HG03095 (cell line): ENCODE measurements around the gene FOXC2.

Experiments
- ATAC-seq: cut with Tn5 transposase; IDR thresholded peaks from one replicate; pipeline ENCODE4 v1.9.1; 2021; ENCODE audit warnings: moderate library complexity; ENCODE audit not compliant: unreplicated experiment

Gene FOXC2

GRCh38 chr16:86572606-86573005 lies 6.0 kb downstream of the FOXC2 start:
- ATAC-seq = no peak

GRCh38 chr16:86573215-86573614 lies 6.6 kb downstream of the FOXC2 start:
- no peak for ATAC-seq

GRCh38 chr16:86573646-86574508 lies 7.2 kb downstream of the FOXC2 start:
- no peak for ATAC-seq

- no peak for ATAC-seq
Observed at GRCh38 chr16:86574646-86575045, 8.0 kb downstream of the FOXC2 start.

- ATAC-seq = no peak
Observed at GRCh38 chr16:86575095-86575685, 8.6 kb downstream of the FOXC2 start.

- ATAC-seq = no peak
Observed at GRCh38 chr16:86575754-86576557, 9.3 kb downstream of the FOXC2 start.

- ATAC-seq = no peak
Observed at GRCh38 chr16:86576591-86577313, 10.1 kb downstream of the FOXC2 start.

- no peak for ATAC-seq
Observed at GRCh38 chr16:86577314-86577971, 10.8 kb downstream of the FOXC2 start.

- no peak for ATAC-seq
Observed at GRCh38 chr16:86578061-86578599, 11.5 kb downstream of the FOXC2 start, which contains the start of gene FOXL1. TSS of gene FOXL1 (plus strand) at chr16:86578549. CDS start at chr16:86578724, 175 bp downstream.

- no peak for ATAC-seq
Observed at GRCh38 chr16:86578611-86579267, 12.1 kb downstream of the FOXC2 start.

GRCh38 chr16:86579268-86580062 lies 12.8 kb downstream of the FOXC2 start:
- no peak for ATAC-seq

GRCh38 chr16:86580063-86580790 lies 13.6 kb downstream of the FOXC2 start:
- no peak for ATAC-seq

GRCh38 chr16:86580791-86581170 lies 14.2 kb downstream of the FOXC2 start:
- ATAC-seq = no peak

GRCh38 chr16:86581458-86581857 lies 14.8 kb downstream of the FOXC2 start:
- no peak for ATAC-seq

- no peak for ATAC-seq
Observed at GRCh38 chr16:86584071-86584685, 17.5 kb downstream of the FOXC2 start.

GRCh38 chr16:86584726-86585721 lies 18.4 kb downstream of the FOXC2 start:
- ATAC-seq = no peak
